AG04450 (cell line): ENCODE data around the gene WDTC1. TPM values are rescaled to one million over a fixed set of nuclear protein-coding genes. Genes with fewer than 3 reads are reported as not detected.

ENCODE experiments used
- CTCF ChIA-PET: fragments of 300-600, 350-600 bp; formaldehyde crosslinking; extraction: SDS; loops from one replicate; lab custom pipeline; 2022; ENCODE audit warnings: antibody characterized with exemption, inconsistent platforms; lab: Charles Lee
- POLR2A ChIA-PET: fragments of 350-600 bp; formaldehyde crosslinking; extraction: SDS; loops from one replicate; lab custom pipeline; 2021; ENCODE audit warnings: antibody characterized with exemption, inconsistent platforms; lab: Yijun Ruan, JAX
- DNase-seq: peaks from one replicate; pipeline ENCODE4 v3.0.0-alpha.2; 2011; ENCODE audit warnings: low read depth, low spot score
- H3K27ac ChIP-seq: one replicate; pipeline ENCODE4 v1.5.1; 2012; ENCODE audit warnings: low read depth, low read length, control low read depth
- H3K27me3 ChIP-seq: one replicate; pipeline ENCODE4 v1.6.0; 2012; ENCODE audit warnings: low read length; ENCODE audit not compliant: control insufficient read depth, insufficient read depth
- H3K4me3 ChIP-seq: 2 replicates; pipeline ENCODE4 v1.5.1; 2011; ENCODE audit warnings: mild to moderate bottlenecking, low read depth, low read length, control low read depth
- H3K9me3 ChIP-seq: 2 replicates; pipeline ENCODE4 v1.5.1; 2012; ENCODE audit warnings: low read length; ENCODE audit not compliant: control insufficient read depth, insufficient read depth
- CTCF ChIP-seq: IDR thresholded peaks from 2 replicates; pipeline ENCODE4 v1.5.1; 2011; ENCODE audit warnings: low read depth, low read length, control low read depth, inconsistent platforms
- polyA plus RNA-seq: library from polyadenylated mRNA; depleted of rRNA; stranded (reverse); fragments of >200 nt; gene quantifications from 2 replicates; pipeline ENCODE4 v1.2.3, GENCODE V29; 2011

Gene WDTC1
- polyA plus RNA-seq, 1 experiment: 7.1 TPM

- H3K27ac ChIP-seq: no peak overlapping the region
- DNase-seq: no peak
- TF ChIP-seq CTCF: no peak
- H3K4me3 ChIP-seq: no peak overlapping the region
- peaks cover 3% of the 10 kb centered on the region; the same call in 1 of the 2 replicates for H3K9me3 ChIP-seq
- ChIA-PET CTCF (interaction anchor here (0.5 to 1.5 kb wide), 3 partner anchors 17 to 354 kb away, joined by 4 to 7 read pairs (median 5); no protein-coding TSS in a partner anchor), POLR2A (interaction anchor here (0.6 kb wide), 1 partner anchor 367 kb away, joined by 4 read pairs; the partner anchor contains the start of gene GPATCH3)
- no peaks in the 10 kb centered on the region for H3K27me3 ChIP-seq
Measured at GRCh38 chr1:27267153-27267552, 32.7 kb downstream of the WDTC1 start.

- no peak for TF ChIP-seq CTCF
- CTCF ChIA-PET: interaction anchor here (0.6 kb wide), 1 partner anchor 223 kb away, joined by 9 read pairs; no protein-coding TSS in a partner anchor
- Histone ChIP-seq H3K4me3 (no peak overlapping the region), H3K9me3 (peaks cover 3% of the 10 kb centered on the region; the same call in 1 of the 2 replicates), H3K27me3 (no peaks in the 10 kb centered on the region), H3K27ac (no peak overlapping the region)
- DNase-seq: no peak
- POLR2A ChIA-PET: no interaction called here
Measured at GRCh38 chr1:27269276-27269675, 34.8 kb downstream of the WDTC1 start.

GRCh38 chr1:27274204-27274603 lies 39.8 kb downstream of the WDTC1 start:
- H3K4me3 ChIP-seq: no peak overlapping the region
- no peak for TF ChIP-seq CTCF
- no peaks in the 10 kb centered on the region for H3K27me3 ChIP-seq
- ChIA-PET CTCF (no interaction called here), POLR2A (no interaction called here)
- H3K27ac ChIP-seq: no peak overlapping the region
- H3K9me3 ChIP-seq: no peaks in the 10 kb centered on the region
- no peak for DNase-seq

- POLR2A ChIA-PET: interaction anchor here (0.7 kb wide), 1 partner anchor 396 kb away, joined by 7 read pairs; no protein-coding TSS in a partner anchor
- CTCF ChIA-PET: no interaction called here
Measured at GRCh38 chr1:27275696-27276095, 41.3 kb downstream of the WDTC1 start.

More at GRCh38 chr1:27275696-27276095, 41.3 kb downstream of the WDTC1 start:
- Histone ChIP-seq H3K27me3 (no peaks in the 10 kb centered on the region), H3K27ac (no peak overlapping the region), H3K9me3 (no peaks in the 10 kb centered on the region), H3K4me3 (no peak overlapping the region)
- no peak for TF ChIP-seq CTCF
- no peak for DNase-seq
